LoVo (cell line): ENCODE data around the gene ASIC4.

ENCODE experiments used
- DNase-seq: peaks from one replicate; pipeline ENCODE4 v3.0.0-alpha.2; 2016; ENCODE audit warnings: low spot score

The ASIC4 gene

DNA sequence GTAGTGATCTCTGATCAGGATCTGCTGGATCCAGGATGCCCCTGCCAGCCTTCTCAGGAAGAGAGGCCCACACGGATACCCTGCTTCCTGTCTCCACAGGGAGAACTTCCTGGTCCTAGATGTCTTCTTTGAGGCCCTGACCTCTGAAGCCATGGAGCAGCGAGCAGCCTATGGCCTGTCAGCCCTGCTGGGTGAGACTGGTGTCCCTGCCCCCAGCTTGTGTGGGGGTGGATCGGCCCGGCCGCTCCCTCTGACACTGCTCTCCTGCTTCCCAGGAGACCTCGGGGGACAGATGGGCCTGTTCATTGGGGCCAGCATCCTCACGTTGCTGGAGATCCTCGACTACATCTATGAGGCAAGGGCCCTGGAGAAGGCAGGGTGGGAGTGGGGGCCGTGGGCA lies 22.7 kb downstream of the ASIC4 start:
- no peak for DNase-seq

DNA sequence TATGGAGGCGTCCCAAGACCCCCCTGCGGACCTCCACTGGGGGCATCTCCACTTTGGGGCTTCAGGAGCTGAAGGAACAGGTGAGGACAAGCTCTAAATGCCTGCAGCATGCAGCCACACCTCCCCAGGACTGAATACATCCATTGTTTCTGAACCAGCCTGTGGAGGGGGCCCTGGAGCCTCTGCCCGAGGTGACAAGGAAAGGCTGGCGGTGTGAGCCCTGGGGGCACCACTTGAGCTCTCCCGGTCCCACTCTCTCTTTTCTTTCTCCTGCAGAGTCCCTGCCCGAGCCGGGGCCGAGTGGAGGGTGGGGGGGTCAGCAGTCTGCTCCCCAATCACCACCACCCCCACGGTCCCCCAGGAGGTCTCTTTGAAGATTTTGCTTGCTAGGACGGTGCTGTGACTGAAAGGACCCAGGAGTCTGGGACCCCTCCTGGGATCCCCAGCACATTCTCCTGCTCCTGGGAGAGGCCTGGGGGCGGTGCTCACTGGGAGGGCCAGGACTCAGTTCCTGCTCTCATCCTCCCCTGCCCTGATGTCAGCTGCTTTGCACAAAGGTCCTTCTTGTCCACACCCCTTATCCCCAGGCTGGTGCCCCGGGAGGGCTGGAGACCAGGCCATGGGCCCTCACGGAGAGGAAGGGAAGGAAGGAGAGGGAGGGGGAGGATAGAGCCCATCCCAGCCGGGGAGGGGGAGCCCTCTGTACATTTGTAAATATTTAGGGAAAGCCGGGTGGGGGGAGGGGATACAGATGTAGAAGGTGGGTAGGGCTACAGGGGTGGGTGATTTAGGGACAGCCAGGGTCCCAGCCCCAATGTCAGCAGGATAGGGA lies 23.6 kb downstream of the ASIC4 start:
- no peak for DNase-seq

- DNase-seq: no peak
Observed at GRCh38 chr2:219538504-219538951, 24.2 kb downstream of the ASIC4 start.

DNA sequence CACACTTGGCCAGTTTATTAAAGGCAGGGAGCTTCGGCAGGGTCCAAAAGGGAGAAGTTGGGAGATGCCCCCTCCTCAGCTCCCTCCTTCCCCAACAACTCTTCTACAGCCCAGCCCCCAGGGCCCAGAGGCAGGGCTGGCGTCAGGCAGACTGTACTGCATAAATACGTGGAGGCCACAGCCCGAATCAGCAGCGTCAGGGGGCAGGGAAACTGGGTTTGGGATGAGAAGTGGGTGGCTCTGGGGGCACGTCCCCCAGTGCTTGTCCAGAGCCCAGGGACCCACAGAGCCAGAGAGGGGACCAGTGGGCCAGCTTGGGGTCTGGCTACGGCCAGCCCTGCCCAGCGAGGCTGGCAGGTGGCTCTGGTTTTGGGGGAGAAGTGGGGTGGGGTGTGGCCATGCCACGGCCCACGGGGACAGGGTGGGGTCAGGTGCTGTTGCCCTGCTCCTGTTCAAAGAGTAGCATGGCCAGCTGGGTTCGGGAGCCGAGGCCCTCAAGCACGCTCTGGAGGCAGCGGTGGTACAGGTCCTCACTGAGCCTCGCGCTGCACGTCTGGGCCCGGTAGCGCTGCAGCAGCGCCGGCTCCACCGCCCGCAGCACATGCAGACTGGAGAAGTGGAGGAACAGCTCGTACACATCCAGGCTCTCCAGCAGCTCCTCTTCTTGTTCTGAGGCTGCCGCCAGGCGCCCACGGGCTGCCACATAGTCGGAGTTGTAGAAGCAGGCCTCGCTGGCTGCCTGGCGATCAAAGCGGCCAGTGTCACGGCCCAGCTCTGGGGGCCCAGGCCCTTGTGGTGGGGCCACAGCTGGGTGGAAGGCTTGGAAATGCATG lies 24.9 kb downstream of the ASIC4 start:
- DNase-seq: no peak

- DNase-seq: no peak
Observed at GRCh38 chr2:219539926-219540678, 25.8 kb downstream of the ASIC4 start.

DNA sequence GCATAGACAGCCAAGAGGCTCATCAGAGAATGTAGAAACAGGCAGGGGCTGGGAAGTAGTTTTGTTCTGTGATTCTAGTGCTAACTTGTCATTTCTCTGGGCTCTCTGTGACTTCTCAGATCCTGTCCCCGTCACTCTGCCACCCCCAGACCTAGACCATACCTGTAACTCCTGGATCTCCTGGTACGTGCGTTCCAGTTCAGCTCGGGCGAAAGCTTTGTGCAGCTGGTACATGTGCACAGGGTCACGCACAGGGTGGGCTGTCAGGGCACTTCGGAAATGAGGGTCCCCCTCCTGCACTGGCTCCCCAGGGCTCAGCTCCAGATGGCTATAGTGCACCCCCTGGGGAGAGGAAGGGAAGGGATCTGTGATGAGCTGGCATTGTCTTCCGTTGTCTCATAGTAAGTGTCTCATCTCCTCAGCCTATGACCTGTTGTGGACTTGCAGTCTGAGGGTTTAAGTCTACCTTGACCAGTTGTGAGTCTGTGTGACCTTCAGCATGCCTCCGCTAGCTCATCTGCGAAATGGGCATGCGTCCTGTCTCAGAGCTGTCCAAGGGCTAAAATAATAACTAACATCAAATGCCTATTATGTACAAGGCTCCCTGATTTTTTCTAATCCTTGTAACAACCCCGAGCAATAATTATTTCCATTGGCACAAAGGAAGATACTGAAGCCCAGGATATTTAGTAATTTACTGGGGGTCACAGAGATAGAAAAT lies 26.7 kb downstream of the ASIC4 start:
- no peak for DNase-seq

GRCh38 chr2:219541611-219542180 lies 27.4 kb downstream of the ASIC4 start:
- peak; percentile 93 for DNase-seq

- peak; percentile 14 for DNase-seq
Observed at GRCh38 chr2:219542931-219543595, 28.8 kb downstream of the ASIC4 start.

GRCh38 chr2:219543596-219544358 lies 29.5 kb downstream of the ASIC4 start, which contains the start of the genes CHPF and TMEM198:
CHPF (minus strand) TSS chr2:219543809; CDS start chr2:219543538, 271 bp downstream.
TMEM198 (plus strand) TSS chr2:219544028; CDS start chr2:219544728, 700 bp downstream.
- DNase-seq: peak; percentile 94

DNA sequence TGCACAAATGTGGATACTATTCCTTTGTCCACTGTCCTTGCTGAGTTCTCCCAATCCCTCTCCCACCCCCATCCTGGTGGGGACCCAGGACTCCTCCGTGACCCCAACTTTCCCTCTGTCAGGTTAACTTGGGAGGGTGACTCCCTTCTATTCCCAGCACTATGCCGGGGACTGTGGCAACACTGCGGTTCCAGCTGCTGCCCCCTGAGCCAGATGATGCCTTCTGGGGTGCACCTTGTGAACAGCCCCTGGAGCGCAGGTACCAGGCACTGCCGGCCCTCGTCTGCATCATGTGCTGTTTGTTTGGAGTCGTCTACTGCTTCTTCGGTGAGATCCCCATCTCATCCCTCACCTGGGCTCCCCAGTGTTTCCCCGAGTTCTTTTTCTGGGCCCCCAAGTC lies 30.3 kb downstream of the ASIC4 start:
- DNase-seq: no peak

DNA sequence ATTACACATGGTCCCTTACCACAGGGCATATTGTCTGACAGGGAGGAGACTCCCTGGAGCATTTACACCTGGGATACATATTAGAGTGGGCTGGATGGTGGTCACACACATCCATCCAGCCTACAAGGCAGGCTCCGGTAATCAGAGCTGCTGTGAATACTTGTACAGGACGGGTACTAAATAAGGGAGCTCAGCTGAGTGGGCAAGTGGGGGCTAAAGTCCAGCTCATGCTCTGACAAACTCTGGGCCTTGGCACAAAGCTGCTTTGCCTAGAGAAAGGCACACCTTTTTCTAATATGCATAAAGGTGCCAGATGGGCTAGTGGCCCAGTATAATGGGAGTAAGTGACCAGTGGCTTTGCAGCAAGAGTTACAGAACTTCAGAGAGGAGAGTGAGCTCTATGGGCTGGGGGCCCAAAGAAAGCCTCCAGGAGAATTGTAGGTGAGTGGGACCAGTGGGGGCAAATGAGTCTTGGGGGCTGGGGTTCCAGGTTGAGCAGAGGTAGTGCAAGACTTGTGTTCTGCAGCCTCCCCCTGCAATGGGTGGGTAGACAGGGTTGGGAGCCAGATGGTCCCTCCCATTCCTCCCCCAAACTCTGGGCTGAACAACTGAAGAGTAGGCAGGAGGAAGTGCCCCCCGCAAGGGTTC lies 31.1 kb downstream of the ASIC4 start:
- no peak for DNase-seq

DNA sequence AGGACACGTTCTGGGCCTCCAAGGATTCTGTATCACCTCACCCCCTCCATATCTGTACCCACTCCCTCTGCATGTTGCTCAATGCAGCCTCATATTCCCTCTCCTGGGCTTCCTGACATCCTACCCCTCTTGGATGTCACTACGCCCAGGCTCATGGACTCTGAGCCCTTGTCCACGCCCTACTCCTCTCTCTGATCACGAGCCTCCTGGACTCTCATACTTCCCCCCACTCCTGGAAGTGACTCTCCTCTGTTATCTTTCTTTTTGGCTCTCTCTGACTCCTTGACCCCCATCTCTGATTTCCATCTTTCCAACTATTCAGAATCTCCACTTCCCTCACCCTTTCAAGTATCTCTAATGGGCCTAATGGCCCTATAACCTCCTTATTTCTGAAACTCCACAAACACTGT lies 31.7 kb downstream of the ASIC4 start:
- no peak for DNase-seq

DNA sequence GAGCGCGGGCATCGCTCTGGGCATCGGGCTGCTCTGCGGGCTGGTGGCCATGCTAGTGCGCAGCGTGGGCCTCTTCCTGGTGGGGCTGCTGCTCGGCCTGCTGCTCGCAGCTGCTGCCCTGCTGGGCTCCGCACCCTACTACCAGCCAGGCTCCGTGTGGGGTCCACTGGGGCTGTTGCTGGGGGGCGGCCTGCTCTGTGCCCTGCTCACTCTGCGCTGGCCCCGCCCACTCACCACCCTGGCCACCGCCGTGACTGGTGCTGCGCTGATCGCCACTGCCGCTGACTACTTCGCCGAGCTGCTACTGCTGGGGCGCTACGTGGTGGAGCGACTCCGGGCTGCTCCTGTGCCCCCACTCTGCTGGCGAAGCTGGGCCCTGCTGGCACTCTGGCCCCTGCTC lies 33.3 kb downstream of the ASIC4 start:
- no peak for DNase-seq

DNA sequence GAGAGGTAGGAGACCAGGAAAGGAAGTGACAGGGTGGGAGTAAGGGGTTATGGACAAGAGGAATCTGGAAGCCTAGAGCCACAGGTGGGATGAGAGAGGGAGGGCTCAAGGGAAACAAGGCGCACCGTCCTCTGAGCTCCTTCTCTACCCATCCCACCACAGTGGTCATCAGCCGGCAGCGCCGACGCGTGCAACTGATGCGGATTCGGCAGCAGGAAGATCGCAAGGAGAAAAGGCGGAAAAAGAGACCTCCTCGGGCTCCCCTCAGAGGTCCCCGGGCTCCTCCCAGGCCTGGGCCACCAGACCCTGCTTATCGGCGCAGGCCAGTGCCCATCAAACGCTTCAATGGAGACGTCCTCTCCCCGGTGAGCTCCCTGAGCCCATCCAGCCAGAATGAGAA lies 34.7 kb downstream of the ASIC4 start:
- no peak for DNase-seq

DNA sequence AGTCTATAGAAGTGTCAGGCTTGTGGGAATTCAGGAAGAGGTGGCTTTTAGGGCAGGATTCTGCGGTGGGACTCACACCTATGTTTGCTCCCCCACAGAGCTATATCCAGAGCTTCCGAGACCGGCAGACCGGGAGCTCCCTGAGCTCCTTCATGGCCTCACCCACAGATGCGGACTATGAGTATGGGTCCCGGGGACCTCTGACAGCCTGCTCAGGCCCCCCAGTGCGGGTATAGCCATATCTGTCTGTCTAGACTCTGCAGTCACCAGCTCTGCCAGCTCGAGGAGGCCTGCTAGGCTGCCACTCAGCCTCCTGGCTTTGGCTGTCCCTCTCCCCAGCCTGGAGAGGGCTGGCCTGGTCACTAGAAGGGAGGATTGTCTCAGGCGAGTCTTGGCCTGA lies 35.3 kb downstream of the ASIC4 start:
- DNase-seq: no peak

DNA sequence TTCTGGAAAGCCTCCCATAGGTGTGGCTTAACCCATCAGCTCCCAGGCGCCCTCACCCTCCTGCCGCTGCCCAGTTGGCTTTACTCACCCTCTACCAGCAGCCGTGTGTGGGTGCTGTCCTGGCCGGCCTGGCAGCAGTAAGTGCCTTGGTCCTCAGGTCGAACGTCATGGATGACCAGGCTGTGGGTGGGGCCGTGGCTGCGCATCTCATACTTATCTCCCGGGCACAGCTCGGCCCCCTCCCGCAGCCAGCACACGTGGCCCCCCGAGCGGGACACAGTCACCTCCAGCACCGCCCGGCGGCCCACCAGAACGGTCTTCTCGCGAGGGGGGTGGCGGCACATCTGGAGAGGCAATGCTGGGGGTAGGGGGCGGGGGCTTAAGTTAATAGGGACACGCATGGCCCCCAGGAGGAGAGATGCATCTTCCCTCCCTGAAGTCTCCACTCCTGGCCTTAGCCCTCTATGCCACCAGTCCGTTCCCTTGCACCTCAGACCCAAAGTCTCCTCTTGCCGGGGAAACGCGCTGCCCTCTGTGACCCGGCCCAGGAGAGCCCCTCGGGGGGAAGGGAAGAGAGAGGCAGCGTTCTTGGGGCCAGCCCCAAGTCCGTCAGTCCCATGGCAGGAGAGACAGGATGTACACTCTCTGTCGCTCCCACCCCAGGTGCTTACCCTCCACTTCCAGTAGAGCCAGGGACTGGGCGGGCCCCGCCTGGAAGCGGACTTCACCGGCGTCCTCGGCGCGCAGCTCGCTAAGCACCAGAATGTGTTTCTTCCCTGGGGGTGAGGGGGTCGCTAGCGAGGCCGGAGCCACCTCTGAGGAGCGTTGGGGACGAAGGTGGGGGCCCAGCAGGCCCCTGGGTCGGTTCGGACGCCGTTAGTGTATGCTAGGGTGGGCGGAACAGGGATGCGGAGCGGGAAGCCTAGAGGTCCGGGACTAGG lies 37.4 kb downstream of the ASIC4 start:
- DNase-seq: no peak

GRCh38 chr2:219552382-219553167 lies 38.3 kb downstream of the ASIC4 start:
- peak; percentile 63 for DNase-seq

DNA sequence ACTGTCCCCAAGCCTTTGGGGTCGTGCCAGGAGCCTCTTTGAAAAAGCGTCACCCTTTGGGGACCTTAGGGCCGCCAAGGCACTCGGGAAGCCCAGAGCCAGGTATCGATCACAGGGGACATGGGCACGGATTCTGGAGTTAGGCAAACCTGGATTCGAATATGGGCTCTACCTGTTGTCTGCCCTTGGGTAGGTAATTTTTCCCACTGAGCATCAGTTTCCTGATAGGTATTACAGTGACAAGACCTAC lies 38.8 kb downstream of the ASIC4 start:
- no peak for DNase-seq
